Liver (tissue), 3 donors: ENCODE measurements around the gene MAPKBP1.
A peak's percentile ranks its signal among the peaks of the same experiment; 100 is the strongest.

Experiments
- GABPA ChIP-seq, 2 donors: IDR thresholded peaks in 1 of 2; conservative IDR thresholded peaks in 1 of 2; 2 replicates each; pipeline ENCODE4 v1.6.1; 2016; ENCODE audit warnings: antibody characterized with exemption in 2 of 2, mild to moderate bottlenecking in 1 of 2, moderate library complexity in 1 of 2
- SP1 ChIP-seq: IDR thresholded peaks from 2 replicates; pipeline ENCODE4 v1.6.1; 2018; ENCODE audit warnings: antibody characterized with exemption, mild to moderate bottlenecking
- TAF1 ChIP-seq: conservative IDR thresholded peaks from 2 replicates; pipeline ENCODE4 v1.6.1; 2016; ENCODE audit warnings: antibody characterized with exemption, mild to moderate bottlenecking
- YY1 ChIP-seq: IDR thresholded peaks from 2 replicates; pipeline ENCODE4 v1.6.1; 2016; ENCODE audit warnings: antibody characterized with exemption, mild to moderate bottlenecking
- TF ChIP-seq, protein P1 (sequence below): IDR thresholded peaks from 2 replicates; pipeline ENCODE4 v1.6.1; 2016; ENCODE audit warnings: antibody characterized with exemption, mild to moderate bottlenecking
- TF ChIP-seq, protein P2 (sequence below): fragments of 150-350 bp; IDR thresholded peaks from 2 replicates; pipeline ENCODE4 v1.5.1; 2017; ENCODE audit warnings: improper control_type of control experiment, low read depth, low read length; ENCODE audit not compliant: missing input control
- donor health status: healthy.
- donor health status: healthy.

DNA sequence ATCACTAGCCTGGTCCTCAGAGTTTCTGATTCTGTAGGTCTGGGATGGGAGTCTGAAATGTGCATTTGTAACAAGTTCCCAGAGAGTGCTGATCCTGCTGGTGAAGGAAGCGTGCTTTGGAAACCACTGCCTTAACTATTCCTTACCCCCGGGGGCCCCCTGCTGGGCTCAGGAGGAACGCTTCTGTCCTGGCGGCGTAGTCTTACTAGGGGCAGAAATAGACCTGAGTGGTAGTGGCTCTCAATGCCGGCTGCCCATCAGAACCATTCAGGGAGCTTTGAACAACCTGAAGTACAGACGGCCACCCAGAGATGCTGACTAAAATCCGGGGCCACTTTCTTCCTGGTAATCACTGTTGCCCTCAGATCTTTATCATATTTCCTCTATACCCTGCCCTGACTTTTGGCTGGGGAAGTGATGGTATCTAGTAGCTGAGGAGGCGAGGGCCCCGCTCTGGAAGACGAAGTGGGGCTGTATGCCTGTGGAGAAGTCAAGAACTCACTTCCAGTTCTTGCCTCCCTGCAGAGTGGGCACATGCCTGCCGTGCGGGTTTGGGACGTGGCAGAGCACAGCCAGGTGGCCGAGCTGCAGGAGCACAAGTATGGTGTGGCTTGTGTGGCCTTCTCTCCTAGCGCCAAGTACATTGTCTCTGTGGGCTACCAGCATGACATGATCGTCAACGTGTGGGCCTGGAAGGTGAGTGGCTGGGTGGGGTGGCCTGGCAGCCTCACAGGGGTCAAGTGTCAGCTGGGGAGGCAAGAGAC lies 37.3 kb downstream of the MAPKBP1 start:
- TF ChIP-seq, protein P1, sequence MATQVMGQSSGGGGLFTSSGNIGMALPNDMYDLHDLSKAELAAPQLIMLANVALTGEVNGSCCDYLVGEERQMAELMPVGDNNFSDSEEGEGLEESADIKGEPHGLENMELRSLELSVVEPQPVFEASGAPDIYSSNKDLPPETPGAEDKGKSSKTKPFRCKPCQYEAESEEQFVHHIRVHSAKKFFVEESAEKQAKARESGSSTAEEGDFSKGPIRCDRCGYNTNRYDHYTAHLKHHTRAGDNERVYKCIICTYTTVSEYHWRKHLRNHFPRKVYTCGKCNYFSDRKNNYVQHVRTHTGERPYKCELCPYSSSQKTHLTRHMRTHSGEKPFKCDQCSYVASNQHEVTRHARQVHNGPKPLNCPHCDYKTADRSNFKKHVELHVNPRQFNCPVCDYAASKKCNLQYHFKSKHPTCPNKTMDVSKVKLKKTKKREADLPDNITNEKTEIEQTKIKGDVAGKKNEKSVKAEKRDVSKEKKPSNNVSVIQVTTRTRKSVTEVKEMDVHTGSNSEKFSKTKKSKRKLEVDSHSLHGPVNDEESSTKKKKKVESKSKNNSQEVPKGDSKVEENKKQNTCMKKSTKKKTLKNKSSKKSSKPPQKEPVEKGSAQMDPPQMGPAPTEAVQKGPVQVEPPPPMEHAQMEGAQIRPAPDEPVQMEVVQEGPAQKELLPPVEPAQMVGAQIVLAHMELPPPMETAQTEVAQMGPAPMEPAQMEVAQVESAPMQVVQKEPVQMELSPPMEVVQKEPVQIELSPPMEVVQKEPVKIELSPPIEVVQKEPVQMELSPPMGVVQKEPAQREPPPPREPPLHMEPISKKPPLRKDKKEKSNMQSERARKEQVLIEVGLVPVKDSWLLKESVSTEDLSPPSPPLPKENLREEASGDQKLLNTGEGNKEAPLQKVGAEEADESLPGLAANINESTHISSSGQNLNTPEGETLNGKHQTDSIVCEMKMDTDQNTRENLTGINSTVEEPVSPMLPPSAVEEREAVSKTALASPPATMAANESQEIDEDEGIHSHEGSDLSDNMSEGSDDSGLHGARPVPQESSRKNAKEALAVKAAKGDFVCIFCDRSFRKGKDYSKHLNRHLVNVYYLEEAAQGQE: no peak
- TF ChIP-seq SP1 (no peak), GABPA (IDR thresholded peaks at IDR 0.05 in 1 of 2, conservative IDR thresholded peaks at IDR 0.05 in 1 of 2) (no peak), YY1 (no peak), TAF1 (no peak)
- TF ChIP-seq, protein P2, sequence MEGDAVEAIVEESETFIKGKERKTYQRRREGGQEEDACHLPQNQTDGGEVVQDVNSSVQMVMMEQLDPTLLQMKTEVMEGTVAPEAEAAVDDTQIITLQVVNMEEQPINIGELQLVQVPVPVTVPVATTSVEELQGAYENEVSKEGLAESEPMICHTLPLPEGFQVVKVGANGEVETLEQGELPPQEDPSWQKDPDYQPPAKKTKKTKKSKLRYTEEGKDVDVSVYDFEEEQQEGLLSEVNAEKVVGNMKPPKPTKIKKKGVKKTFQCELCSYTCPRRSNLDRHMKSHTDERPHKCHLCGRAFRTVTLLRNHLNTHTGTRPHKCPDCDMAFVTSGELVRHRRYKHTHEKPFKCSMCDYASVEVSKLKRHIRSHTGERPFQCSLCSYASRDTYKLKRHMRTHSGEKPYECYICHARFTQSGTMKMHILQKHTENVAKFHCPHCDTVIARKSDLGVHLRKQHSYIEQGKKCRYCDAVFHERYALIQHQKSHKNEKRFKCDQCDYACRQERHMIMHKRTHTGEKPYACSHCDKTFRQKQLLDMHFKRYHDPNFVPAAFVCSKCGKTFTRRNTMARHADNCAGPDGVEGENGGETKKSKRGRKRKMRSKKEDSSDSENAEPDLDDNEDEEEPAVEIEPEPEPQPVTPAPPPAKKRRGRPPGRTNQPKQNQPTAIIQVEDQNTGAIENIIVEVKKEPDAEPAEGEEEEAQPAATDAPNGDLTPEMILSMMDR: peak; percentile 89
